ENCODE data around the gene CMYA5. TPM values are rescaled to one million over a fixed set of nuclear protein-coding genes. Genes with fewer than 3 reads are reported as not detected.

Gene CMYA5
- total RNA-seq, 1 experiment from 2014 or later = 0.22 TPM

GRCh38 chr5:79730564-79730963 is 40.9 kb downstream of the CMYA5 start:
- no peak overlapping the region for H3K4me2 ChIP-seq (ENCODE audit: low read length)
- no peak for ATAC-seq
- H3K9me2 ChIP-seq (ENCODE audit: insufficient read depth) = peaks cover 3% of the 10 kb centered on the region; the same call in 1 of the 2 replicates
- no TSS peak for BruUV-seq (replicated peaks)
- peaks cover 53% of the 10 kb centered on the region for H3K27me3 ChIP-seq (ENCODE audit: insufficient read depth, low read length)
- no peak overlapping the region for H3K4me3 ChIP-seq (replicated peaks in 1 of 2; ENCODE audit: low read depth in 1 of 2, low read length in 2 of 2)
- no peaks in the 10 kb centered on the region for H4K20me1 ChIP-seq (ENCODE audit: insufficient read depth)
- RAD21 ChIA-PET (ENCODE audit: low non-redundant PET in 1 of 2, low total read pairs in 2 of 2, uncharacterized antibody in 2 of 2, unreplicated experiment in 2 of 2) = no interaction called here
- TF ChIP-seq SP1 (IDR thresholded peaks at IDR 0.05; ENCODE audit: low read depth) = no peak
- TF ChIP-seq EZH2 (IDR thresholded peaks at IDR 0.05) = no peak
- no peak for TF ChIP-seq CEBPB (IDR thresholded peaks at IDR 0.05; ENCODE audit: low read depth)
- no peak for TF ChIP-seq EGR1 (IDR thresholded peaks at IDR 0.05; ENCODE audit: low read depth)
- TF ChIP-seq POLR2A (IDR thresholded peaks at IDR 0.05; ENCODE audit: borderline replicate concordance, extremely low read depth, insufficient read depth, insufficient read length) = no peak
- no peak for TF ChIP-seq MAX (IDR thresholded peaks at IDR 0.05)
- no peak for TF ChIP-seq CTCF (IDR thresholded peaks at IDR 0.05 in 2 of 3, conservative IDR thresholded peaks at IDR 0.05 in 1 of 3; ENCODE audit: borderline replicate concordance in 1 of 3, insufficient read depth in 1 of 3, low read depth in 2 of 3, low read length in 2 of 3)
- TF ChIP-seq CBX3 (IDR thresholded peaks at IDR 0.05; ENCODE audit: low read depth) = no peak
- TF ChIP-seq REST (IDR thresholded peaks at IDR 0.05; ENCODE audit: low read depth) = no peak
- TF ChIP-seq YY1 (IDR thresholded peaks at IDR 0.05; ENCODE audit: extremely low read depth, insufficient replicate concordance, low read depth, low read length) = no peak
- TF ChIP-seq ELF1 (IDR thresholded peaks at IDR 0.05; ENCODE audit: borderline replicate concordance, low read depth) = no peak
- TF ChIP-seq ZNF274 (IDR thresholded peaks at IDR 0.05; ENCODE audit: low read depth, low read length) = no peak
- TF ChIP-seq ZFX (IDR thresholded peaks at IDR 0.05) = no peak
- TF ChIP-seq TCF7L2 (IDR thresholded peaks at IDR 0.05; ENCODE audit: borderline replicate concordance, extremely low read depth, insufficient read depth, insufficient read length) = no peak
- no peak for TF ChIP-seq ZBTB33 (IDR thresholded peaks at IDR 0.05; ENCODE audit: extremely low read depth, insufficient replicate concordance, low read length)
- CTCF ChIA-PET = no interaction called here
- no peaks in the 10 kb centered on the region for H3K36me3 ChIP-seq (ENCODE audit: control insufficient read depth in 1 of 2, insufficient read depth in 2 of 2, low read length in 2 of 2)
- H2AFZ ChIP-seq (ENCODE audit: low read depth, low read length, poor library complexity, severe bottlenecking) = no peak overlapping the region
- no peaks in the 10 kb centered on the region for H3K79me2 ChIP-seq (ENCODE audit: insufficient read depth, low read length)
- intact Hi-C loops (cut with micrococcal nuclease) = no loop called here
- H3K9me3 ChIP-seq (ENCODE audit: control insufficient read depth in 1 of 2, insufficient read depth in 1 of 2, low read depth in 1 of 2, low read length in 2 of 2) = no peaks in the 10 kb centered on the region
- no peaks in the 10 kb centered on the region; a peak in 1 of 4 replicates for H3K4me1 ChIP-seq (ENCODE audit: control insufficient read depth in 1 of 2, insufficient read depth in 2 of 2, low read length in 2 of 2)
- no peak overlapping the region for H3K27ac ChIP-seq (ENCODE audit: low read depth, low read length)
- POLR2A ChIA-PET = no interaction called here
- no peak overlapping the region for H3K9ac ChIP-seq (ENCODE audit: low read length)
- DNase-seq (ENCODE audit: low read depth, low spot score) = no peak

Measured in HCT116 (cell line).